Measurements from ENCODE around the gene CDADC1.

The CDADC1 gene

GRCh38 chr13:49247643-49248621 lies at the start of gene CDADC1:
Gene CDADC1 (plus strand): TSS chr13:49247925. CDS start chr13:49248038, 113 bp downstream.
- peak; percentile 90 for DNase-seq

DNA sequence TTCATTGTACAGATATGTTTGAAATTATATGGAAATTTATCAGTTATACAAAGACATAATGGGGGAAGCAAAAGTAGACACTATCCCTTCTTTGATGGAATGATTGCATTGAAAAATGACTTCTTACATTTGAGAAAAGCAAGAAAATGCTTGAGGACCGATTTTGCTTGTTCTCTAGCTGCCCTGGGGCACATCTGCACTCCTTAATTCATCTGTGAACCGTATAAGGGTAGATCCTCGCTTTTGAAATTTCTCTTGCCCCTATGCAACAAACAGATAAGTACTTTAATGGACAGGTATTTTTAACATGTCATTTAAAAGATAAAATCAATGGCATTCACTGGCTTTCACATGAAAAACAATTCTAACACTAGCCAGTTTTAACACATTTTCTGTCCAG lies 41.1 kb upstream of the CDADC1 start:
- no peak for DNase-seq

DNA sequence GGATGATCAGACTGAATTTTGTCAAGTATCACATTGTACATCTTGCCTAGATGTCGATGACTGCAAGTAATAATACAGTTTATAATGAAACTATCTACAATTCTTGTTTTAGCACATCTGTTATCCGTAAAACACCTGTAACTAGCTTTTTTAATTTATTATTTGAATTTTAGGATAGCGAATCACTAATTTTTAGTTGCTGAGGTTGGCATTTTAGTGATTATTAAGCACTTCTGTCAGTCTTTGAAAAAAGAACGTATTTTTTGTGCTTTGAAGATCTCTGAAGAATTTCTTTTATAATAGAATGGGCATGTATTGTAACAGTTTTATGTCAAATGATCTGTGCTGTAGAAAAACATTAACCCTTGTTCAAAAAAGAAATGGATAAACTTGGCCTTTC lies 39.1 kb upstream of the CDADC1 start:
- DNase-seq, result no peak

- no peak for DNase-seq
Observed at GRCh38 chr13:49210114-49210513, 37.6 kb upstream of the CDADC1 start.

GRCh38 chr13:49210669-49211068 lies 37.1 kb upstream of the CDADC1 start:
- DNase-seq, result no peak

GRCh38 chr13:49213539-49213938 lies 34.2 kb upstream of the CDADC1 start:
- DNase-seq, result no peak

- DNase-seq, result no peak
Observed at GRCh38 chr13:49213997-49214916, 33.5 kb upstream of the CDADC1 start.

- peak; percentile 73 for DNase-seq
Observed at GRCh38 chr13:49214917-49215376, 32.8 kb upstream of the CDADC1 start.

DNA sequence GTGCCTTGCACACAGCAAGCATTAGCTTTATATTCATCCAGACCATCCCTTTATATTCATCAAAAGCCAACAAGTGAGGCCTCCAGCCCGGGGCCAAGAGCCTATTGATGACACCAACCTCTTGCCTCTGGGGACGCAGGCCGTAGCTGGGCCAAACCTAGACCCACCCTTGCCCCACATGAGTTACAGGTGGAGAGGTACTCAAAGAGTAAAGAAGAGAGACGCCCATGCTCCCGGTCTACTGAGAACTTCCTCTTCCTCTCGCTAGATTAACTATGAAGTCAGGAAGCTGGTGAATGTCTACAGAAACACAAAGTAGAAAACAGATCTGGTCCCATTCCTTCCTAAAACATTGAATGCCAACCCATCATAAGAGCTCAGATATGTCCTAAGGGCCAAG lies 31.4 kb upstream of the CDADC1 start:
- DNase-seq, result no peak

GRCh38 chr13:49217962-49218492 lies 29.7 kb upstream of the CDADC1 start:
- DNase-seq, result no peak

DNA sequence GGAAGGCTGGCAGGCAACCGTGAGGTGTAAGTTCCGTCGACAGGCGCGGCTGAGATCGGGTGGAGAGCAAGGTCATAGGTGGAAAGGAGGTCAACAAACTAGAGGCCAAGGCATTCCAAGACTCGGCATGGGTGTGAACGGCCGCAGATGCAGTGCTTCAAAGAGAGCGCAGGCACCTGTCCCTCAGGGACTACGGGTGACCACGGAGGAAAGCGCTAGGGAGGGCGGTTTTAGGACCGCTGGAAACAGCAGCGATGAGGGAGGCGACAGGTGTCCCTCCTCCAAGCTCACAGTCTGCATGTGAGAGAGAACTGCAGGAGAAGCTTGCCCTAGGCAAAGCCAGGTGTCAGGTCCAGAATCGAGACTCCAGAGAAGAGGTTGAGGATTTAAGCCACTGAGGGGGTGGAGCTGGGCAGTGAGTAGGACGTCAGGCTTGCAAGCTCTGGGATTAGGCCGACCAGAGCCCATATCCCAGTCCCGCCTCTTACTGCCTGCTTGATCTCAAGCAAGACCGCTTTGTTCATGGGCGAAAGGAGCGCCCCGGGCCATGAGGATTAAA lies 29.2 kb upstream of the CDADC1 start:
- peak; percentile 78 for DNase-seq

GRCh38 chr13:49219647-49220035 lies 28.1 kb upstream of the CDADC1 start:
- DNase-seq, result peak; percentile 70

DNA sequence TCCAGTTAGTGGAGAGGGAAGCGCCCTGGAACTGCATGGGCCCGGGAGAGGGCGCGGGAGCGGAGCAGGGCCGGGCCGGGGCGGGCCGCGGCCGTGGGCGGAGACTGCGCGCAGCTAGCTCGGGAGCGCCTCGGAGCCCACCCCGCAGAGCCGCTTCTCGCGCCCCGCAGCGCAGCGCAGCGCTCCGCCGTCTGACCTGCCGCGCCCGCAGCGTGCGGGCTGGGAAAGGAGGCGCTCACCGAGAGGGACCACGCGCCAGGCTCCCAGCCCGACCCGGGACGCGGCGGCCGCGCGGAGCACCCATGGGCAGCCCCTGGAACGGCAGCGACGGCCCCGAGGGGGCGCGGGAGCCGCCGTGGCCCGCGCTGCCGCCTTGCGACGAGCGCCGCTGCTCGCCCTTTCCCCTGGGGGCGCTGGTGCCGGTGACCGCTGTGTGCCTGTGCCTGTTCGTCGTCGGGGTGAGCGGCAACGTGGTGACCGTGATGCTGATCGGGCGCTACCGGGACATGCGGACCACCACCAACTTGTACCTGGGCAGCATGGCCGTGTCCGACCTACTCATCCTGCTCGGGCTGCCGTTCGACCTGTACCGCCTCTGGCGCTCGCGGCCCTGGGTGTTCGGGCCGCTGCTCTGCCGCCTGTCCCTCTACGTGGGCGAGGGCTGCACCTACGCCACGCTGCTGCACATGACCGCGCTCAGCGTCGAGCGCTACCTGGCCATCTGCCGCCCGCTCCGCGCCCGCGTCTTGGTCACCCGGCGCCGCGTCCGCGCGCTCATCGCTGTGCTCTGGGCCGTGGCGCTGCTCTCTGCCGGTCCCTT lies 27.5 kb upstream of the CDADC1 start, which contains the start of gene MLNR:
Gene MLNR (plus strand): TSS at position 303 of the 820 bp plus-strand sequence. CDS start 0 bp downstream, at position 303.
- peak; percentile 69 for DNase-seq

DNA sequence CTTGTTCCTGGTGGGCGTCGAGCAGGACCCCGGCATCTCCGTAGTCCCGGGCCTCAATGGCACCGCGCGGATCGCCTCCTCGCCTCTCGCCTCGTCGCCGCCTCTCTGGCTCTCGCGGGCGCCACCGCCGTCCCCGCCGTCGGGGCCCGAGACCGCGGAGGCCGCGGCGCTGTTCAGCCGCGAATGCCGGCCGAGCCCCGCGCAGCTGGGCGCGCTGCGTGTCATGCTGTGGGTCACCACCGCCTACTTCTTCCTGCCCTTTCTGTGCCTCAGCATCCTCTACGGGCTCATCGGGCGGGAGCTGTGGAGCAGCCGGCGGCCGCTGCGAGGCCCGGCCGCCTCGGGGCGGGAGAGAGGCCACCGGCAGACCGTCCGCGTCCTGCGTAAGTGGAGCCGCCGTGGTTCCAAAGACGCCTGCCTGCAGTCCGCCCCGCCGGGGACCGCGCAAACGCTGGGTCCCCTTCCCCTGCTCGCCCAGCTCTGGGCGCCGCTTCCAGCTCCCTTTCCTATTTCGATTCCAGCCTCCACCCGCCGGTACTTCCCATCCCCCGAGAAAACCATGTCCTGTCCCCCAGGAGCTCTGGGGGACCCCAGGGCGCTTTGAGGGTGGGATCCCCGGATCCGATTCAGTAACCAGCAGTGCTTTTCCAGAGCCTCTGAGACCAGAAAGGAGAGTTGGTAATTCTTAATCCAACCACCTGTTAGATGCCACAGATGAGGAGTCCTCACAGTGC lies 26.7 kb upstream of the CDADC1 start:
- peak; percentile 56 for DNase-seq

GRCh38 chr13:49221590-49221965 lies 26.1 kb upstream of the CDADC1 start:
- DNase-seq, result no peak

- peak; percentile 40 for DNase-seq
Observed at GRCh38 chr13:49225223-49226042, 22.3 kb upstream of the CDADC1 start.

DNA sequence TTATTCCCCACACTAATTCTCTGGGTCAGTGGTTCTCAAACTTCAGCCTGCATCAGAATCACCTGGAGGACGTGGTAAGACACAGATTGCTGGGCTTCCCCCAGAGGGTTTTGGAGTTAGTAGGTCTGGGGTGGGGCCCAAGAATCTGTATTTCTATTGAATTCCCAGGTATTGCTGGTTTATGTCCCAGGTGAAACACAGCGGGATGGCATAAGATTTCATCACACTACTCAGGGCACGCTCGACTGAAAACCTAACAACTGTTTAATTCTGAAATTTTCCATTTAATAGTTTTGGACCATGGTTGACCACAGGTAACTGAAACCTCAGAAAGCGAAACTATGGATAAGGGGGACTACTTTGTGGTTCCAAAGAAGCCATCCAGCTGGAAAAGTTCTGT lies 21.1 kb upstream of the CDADC1 start:
- DNase-seq, result no peak

GRCh38 chr13:49234741-49235140 lies 13.0 kb upstream of the CDADC1 start:
- DNase-seq, result no peak

GRCh38 chr13:49235856-49236431 lies 11.8 kb upstream of the CDADC1 start:
- DNase-seq, result no peak

DNA sequence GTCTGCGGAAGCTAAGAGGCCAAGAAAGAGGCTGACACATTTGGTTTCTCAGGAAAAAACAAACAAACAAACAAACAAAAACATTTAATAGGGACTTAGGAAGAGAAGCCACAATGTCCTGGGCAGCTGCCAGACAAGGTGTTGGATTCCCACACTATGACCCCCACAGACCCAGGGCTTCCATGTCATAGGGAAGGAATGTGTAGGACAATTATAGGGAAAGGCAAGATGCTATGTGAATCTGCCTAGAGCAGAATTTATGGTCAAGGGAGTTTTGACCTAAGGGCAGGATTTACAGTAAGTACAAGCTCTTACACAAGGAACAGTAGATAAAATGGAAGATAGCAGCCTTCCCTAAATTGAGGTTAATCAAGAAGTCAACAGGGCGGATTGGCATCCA lies 9.1 kb upstream of the CDADC1 start:
- DNase-seq, result no peak
